GM18507 (cell line): Measurements from ENCODE around the gene SLC4A1.
"Not testable (repeated sequence)": the region's sequence is repeated elsewhere in the genome, so short reads cannot be mapped to it uniquely, and the experiment has no call there.

Experiments
- DNase-seq: peaks from one replicate; pipeline ENCODE4 v3.0.0; 2011; ENCODE audit warnings: low read depth; ENCODE audit not compliant: insufficient read length; ENCODE audit errors: extremely low spot score
- FAIRE-seq: peaks from 2 replicates; lab custom pipeline; 2011; peaks lifted over from hg19 to GRCh38; lab: Jason Lieb, UNC

The SLC4A1 gene

GRCh38 chr17:44260296-44260695, 7.6 kb downstream of the SLC4A1 start:
- FAIRE-seq, result no peak
- no peak for DNase-seq

GRCh38 chr17:44258811-44259351, 9.1 kb downstream of the SLC4A1 start:
- FAIRE-seq (no peak), DNase-seq (no peak)

- FAIRE-seq (no peak), DNase-seq (no peak)
These were observed 9.8 kb downstream of the SLC4A1 start for GRCh38 chr17:44257815-44258760.

GRCh38 chr17:44256671-44257070, 11.3 kb downstream of the SLC4A1 start:
- FAIRE-seq (no peak), DNase-seq (no peak)

GRCh38 chr17:44255915-44256314, 12.0 kb downstream of the SLC4A1 start:
- no peak for DNase-seq
- no peak for FAIRE-seq

- DNase-seq (no peak), FAIRE-seq (no peak)
These were observed 13.4 kb downstream of the SLC4A1 start for GRCh38 chr17:44254361-44255095.

- no peak for FAIRE-seq
- DNase-seq, result no peak
These were observed 14.9 kb downstream of the SLC4A1 start for GRCh38 chr17:44253006-44253405.

GRCh38 chr17:44251062-44251461, 16.9 kb downstream of the SLC4A1 start:
- FAIRE-seq (no peak), DNase-seq (no peak)

- DNase-seq, result no peak
- FAIRE-seq, result no peak
These were observed 18.3 kb downstream of the SLC4A1 start for GRCh38 chr17:44249501-44250246.

GRCh38 chr17:44247876-44248736, 19.8 kb downstream of the SLC4A1 start:
- DNase-seq (no peak), FAIRE-seq (no peak)

- DNase-seq, result no peak
- no peak for FAIRE-seq
These were observed 20.5 kb downstream of the SLC4A1 start for GRCh38 chr17:44247440-44247841.

- no peak for DNase-seq
These were observed 26.8 kb downstream of the SLC4A1 start for GRCh38 chr17:44241106-44241624.

GRCh38 chr17:44237886-44238285, 30.0 kb downstream of the SLC4A1 start:
- not testable (repeated sequence) for FAIRE-seq, DNase-seq

More at GRCh38 chr17:44241106-44241624, 26.8 kb downstream of the SLC4A1 start:
- FAIRE-seq, result no peak

GRCh38 chr17:44236444-44236991, 31.4 kb downstream of the SLC4A1 start:
- peak; percentile 66 for FAIRE-seq
- no peak for DNase-seq

- no peak for FAIRE-seq
- DNase-seq, result no peak
These were observed 32.4 kb downstream of the SLC4A1 start for GRCh38 chr17:44235583-44235936.

- DNase-seq (no peak), FAIRE-seq (no peak)
These were observed 34.4 kb downstream of the SLC4A1 start for GRCh38 chr17:44233582-44233981.

GRCh38 chr17:44232061-44232460, 35.9 kb downstream of the SLC4A1 start:
- no peak for FAIRE-seq
- no peak for DNase-seq

- DNase-seq, result no peak
- FAIRE-seq, result no peak
These were observed 37.8 kb downstream of the SLC4A1 start for GRCh38 chr17:44230140-44230539.
